AG09309 (cell line): ENCODE results near the gene NAV2.

Experiments
- DNase-seq: peaks from one replicate; pipeline ENCODE4 v3.0.0-alpha.2; 2010; ENCODE audit warnings: low read depth
- H3K4me3 ChIP-seq: 2 replicates; pipeline ENCODE4 v1.5.1; 2011; ENCODE audit warnings: mild to moderate bottlenecking, low read depth, low read length, moderate library complexity; ENCODE audit not compliant: control insufficient read depth
- CTCF ChIP-seq: IDR thresholded peaks from 2 replicates; pipeline ENCODE4 v1.5.1; 2011; ENCODE audit warnings: mild to moderate bottlenecking, low read depth, low read length, inconsistent platforms; ENCODE audit not compliant: insufficient read depth, control insufficient read depth; ENCODE audit errors: missing control alignments

The NAV2 gene

DNA sequence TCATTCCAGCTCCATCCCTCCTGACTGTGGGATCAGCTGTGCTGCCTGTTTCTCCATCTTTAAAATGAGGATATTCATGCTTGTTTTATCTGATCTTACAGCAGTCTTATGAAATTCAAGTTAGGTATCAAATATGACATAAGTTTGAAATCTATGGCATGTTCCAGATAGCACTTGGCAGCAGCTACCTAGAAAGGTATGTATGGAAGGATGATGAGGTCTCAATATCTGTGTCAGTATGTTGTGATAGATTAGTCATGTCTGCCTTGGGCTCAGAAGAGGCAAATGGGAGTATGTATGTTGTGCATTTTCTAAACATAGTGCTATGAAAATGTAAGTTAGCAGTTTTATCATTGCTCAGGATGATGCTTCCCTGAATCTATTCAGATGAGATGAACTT is 122.1 kb downstream of the NAV2 start:
- no peak for DNase-seq
- H3K4me3 ChIP-seq = no peak overlapping the region
- no peak for TF ChIP-seq CTCF

DNA sequence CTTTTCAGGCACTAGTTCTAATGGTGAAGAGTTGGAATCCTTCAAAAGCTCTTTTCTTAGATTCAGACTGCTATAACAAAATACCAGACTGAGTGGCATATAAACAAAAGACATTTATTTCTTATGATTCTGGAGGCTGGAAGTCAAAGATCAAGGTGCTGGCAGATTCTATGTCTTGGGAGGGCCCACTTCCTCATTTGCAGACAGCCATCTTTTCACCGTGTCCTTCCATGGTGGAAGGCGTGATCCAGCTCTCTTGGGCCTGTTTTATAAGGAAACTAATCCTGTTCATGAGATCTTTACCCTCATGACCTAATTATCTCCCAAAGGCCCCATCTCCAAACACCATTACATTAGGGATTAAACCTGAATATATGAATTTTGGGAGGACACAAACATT is 124.0 kb downstream of the NAV2 start:
- no peak overlapping the region for H3K4me3 ChIP-seq
- DNase-seq = no peak
- TF ChIP-seq CTCF = no peak

- TF ChIP-seq CTCF = no peak
- DNase-seq = no peak
- H3K4me3 ChIP-seq = no peak overlapping the region
These were observed 126.5 kb downstream of the NAV2 start for GRCh38 chr11:19838994-19839768.

DNA sequence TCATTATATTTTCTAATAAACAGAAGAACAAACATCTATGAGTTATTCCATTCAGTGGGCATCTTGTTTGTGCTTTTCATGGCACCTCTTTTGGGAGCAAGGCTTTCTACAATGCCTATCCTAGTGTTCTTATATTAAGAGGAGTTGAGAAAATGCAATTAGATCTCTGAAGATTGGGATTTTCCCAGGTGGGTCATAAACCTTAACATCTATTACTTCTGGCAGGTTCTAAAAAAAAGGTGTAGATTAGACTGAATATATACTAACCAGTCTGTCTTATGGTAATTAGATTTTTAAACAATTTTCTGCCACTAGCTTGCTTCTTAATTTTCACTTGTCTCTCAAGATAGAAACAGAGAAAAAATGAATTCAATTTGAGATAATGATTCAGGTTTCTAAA is 128.3 kb downstream of the NAV2 start:
- no peak overlapping the region for H3K4me3 ChIP-seq
- no peak for DNase-seq
- TF ChIP-seq CTCF = no peak

DNA sequence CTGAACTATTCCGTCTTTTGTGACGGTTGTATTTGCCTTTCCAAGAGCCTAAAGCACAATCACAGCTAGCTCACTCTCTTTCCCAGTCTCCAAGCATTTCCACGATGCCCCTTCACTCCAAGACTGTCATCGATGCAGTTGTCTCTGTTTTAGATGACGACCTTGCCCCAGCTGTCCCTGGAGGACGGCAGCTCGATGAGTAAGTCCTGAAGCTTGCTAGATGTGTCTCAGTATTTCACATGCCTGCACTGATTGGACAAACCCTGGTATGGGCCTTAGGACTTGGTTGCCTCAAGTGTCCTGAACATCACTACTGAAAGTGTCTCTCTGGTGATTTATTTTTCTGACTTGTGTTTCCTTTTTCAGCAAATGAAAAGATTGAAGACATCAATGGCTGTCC is 129.9 kb downstream of the NAV2 start:
- no peak overlapping the region for H3K4me3 ChIP-seq
- no peak for TF ChIP-seq CTCF
- no peak for DNase-seq

DNA sequence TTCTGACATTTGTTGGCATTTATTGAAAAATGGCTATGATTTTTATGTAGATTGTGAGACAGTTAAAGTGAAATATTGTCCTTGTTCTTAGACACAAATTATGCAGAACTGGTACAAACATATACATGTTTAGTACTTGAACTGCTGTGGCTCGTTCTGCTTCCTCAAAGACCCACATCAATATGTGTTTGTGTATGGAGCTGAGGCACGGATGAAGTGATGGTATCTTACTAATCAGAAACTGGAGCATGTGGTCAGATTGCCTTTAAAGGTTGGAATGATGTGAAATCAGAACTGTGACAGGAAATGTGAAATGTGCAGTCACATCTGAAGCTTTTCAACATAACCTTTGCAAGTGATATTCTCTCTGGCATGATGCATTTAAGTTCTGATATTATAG is 130.4 kb downstream of the NAV2 start:
- no peak overlapping the region for H3K4me3 ChIP-seq
- DNase-seq = no peak
- no peak for TF ChIP-seq CTCF
